WTC11 (cell line): ENCODE results near the gene ATG5. TPM values are rescaled to one million over a fixed set of nuclear protein-coding genes. Genes with fewer than 3 reads are reported as not detected.

Experiments
- ATAC-seq: fragments of 200-7000 bp; cut with Tn5 transposase; 2 replicates; pipeline ENCODE4 v1.10.0; 2021; ENCODE audit warnings: mild to moderate bottlenecking, moderate library complexity
- CTCF ChIA-PET: fragments of 300-600 bp; sonication (Branson Sonifier 250); formaldehyde crosslinking; loops from one replicate; lab custom pipeline; 2021; ENCODE audit warnings: antibody characterized with exemption; lab: Charles Lee
- POLR2A ChIA-PET: fragments of 350-600 bp; sonication (Branson Sonifier 250); formaldehyde crosslinking; loops from one replicate; lab custom pipeline; 2021; ENCODE audit warnings: antibody characterized with exemption; lab: Charles Lee
- DNase-seq: peaks from one replicate; pipeline ENCODE4 v3.0.0; 2021; ENCODE audit warnings: low spot score
- H3K27ac Mint-ChIP-seq: 2 replicates; pipeline ENCODE4 v1.8.0; 2021; ENCODE audit warnings: mixed read lengths
- H3K27me3 Mint-ChIP-seq: 2 replicates; pipeline ENCODE4 v1.8.0; 2021; ENCODE audit warnings: low read depth, mild to moderate bottlenecking, moderate library complexity, mixed read lengths
- H3K36me3 Mint-ChIP-seq: 2 replicates; pipeline ENCODE4 v1.8.0; 2021; ENCODE audit warnings: mixed read lengths
- H3K4me1 Mint-ChIP-seq: 2 replicates; pipeline ENCODE4 v1.8.0; 2022; ENCODE audit warnings: mixed read lengths
- H3K4me3 Mint-ChIP-seq: 2 replicates; pipeline ENCODE4 v1.8.0; 2021; ENCODE audit warnings: mild to moderate bottlenecking, moderate library complexity, mixed read lengths
- H3K9me3 Mint-ChIP-seq: 2 replicates; pipeline ENCODE4 v1.8.0; 2021; ENCODE audit warnings: mixed read lengths
- HMGA2 ChIP-seq: fragments of 250-450 bp; sonication (Bioruptor Pico); IDR thresholded peaks from 2 replicates; pipeline ENCODE4 v1.4.0; 2021; ENCODE audit warnings: mild to moderate bottlenecking, moderate library complexity
- JUN ChIP-seq: sonication (generic); formaldehyde crosslinking; IDR thresholded peaks from 2 replicates; pipeline ENCODE4 v1.8.0; 2023; ENCODE audit warnings: mild to moderate bottlenecking, missing genetic modification reagents
- NFE2L1 ChIP-seq: sonication (generic); formaldehyde crosslinking; IDR thresholded peaks from 2 replicates; pipeline ENCODE4 v1.8.1; 2023; ENCODE audit warnings: missing genetic modification reagents
- NR2C2 ChIP-seq: sonication (generic); formaldehyde crosslinking; IDR thresholded peaks from 2 replicates; pipeline ENCODE4 v1.8.0; 2022; ENCODE audit warnings: mild to moderate bottlenecking, missing genetic modification reagents
- NR3C1 ChIP-seq: sonication (generic); formaldehyde crosslinking; conservative IDR thresholded peaks from 2 replicates; pipeline ENCODE4 v1.8.1; 2023; ENCODE audit warnings: low read depth, mild to moderate bottlenecking, missing genetic modification reagents
- SMAD4 ChIP-seq: sonication (generic); formaldehyde crosslinking; IDR thresholded peaks from 2 replicates; pipeline ENCODE4 v1.8.0; 2022; ENCODE audit warnings: mild to moderate bottlenecking, missing genetic modification reagents
- TEAD1 ChIP-seq: sonication (generic); formaldehyde crosslinking; IDR thresholded peaks from 2 replicates; pipeline ENCODE4 v1.8.0; 2022; ENCODE audit warnings: mild to moderate bottlenecking, missing genetic modification reagents
- TEAD4 ChIP-seq: sonication (generic); formaldehyde crosslinking; IDR thresholded peaks from 2 replicates; pipeline ENCODE4 v1.8.0; 2022; ENCODE audit warnings: mild to moderate bottlenecking, missing genetic modification reagents
- USF1 ChIP-seq: sonication (generic); formaldehyde crosslinking; IDR thresholded peaks from 2 replicates; pipeline ENCODE4 v1.8.0; 2022; ENCODE audit warnings: mild to moderate bottlenecking, missing genetic modification reagents
- ZNF121 ChIP-seq: sonication (generic); formaldehyde crosslinking; IDR thresholded peaks from 2 replicates; pipeline ENCODE4 v1.8.0; 2023; ENCODE audit warnings: missing genetic modification reagents
- ZNF317 ChIP-seq: sonication (generic); formaldehyde crosslinking; IDR thresholded peaks from 2 replicates; pipeline ENCODE4 v1.8.1; 2023; ENCODE audit warnings: low read depth, mild to moderate bottlenecking, moderate library complexity, missing genetic modification reagents, borderline replicate concordance
- ZNF423 ChIP-seq: fragments of 250-450 bp; sonication (Bioruptor Pico); IDR thresholded peaks from 2 replicates; pipeline ENCODE4 v2.1.2; 2022; ENCODE audit warnings: mild to moderate bottlenecking, moderate library complexity
- ZNF425 ChIP-seq: fragments of 250-450 bp; sonication (Bioruptor Pico); conservative IDR thresholded peaks from 2 replicates; pipeline ENCODE4 v1.9.0; 2021; ENCODE audit warnings: mild to moderate bottlenecking
- total RNA-seq: library from RNA; stranded (reverse); gene quantifications from 3 replicates; pipeline ENCODE4 v1.2.3, GENCODE V29; 2021
- TF ChIP-seq, protein P1 (sequence below): fragments of 250-450 bp; sonication (Bioruptor Pico); IDR thresholded peaks from 2 replicates; pipeline ENCODE4 v1.9.0; 2021; ENCODE audit warnings: mild to moderate bottlenecking, borderline replicate concordance
- TF ChIP-seq, protein P2 (sequence below): fragments of 250-450 bp; sonication (Bioruptor Pico); IDR thresholded peaks from 2 replicates; pipeline ENCODE4 v1.9.0; 2021; ENCODE audit warnings: mild to moderate bottlenecking
- TF ChIP-seq, protein P3 (sequence below): sonication (generic); formaldehyde crosslinking; IDR thresholded peaks from 2 replicates; pipeline ENCODE4 v1.8.1; 2022; ENCODE audit warnings: mild to moderate bottlenecking, missing genetic modification reagents, moderate library complexity, borderline replicate concordance
- TF ChIP-seq, protein P4 (sequence below): sonication (generic); formaldehyde crosslinking; IDR thresholded peaks from 2 replicates; pipeline ENCODE4 v1.8.1; 2022; ENCODE audit warnings: missing genetic modification reagents, borderline replicate concordance

Gene ATG5
- total RNA-seq, 1 experiment from 2014 or later = 32.6 TPM

DNA sequence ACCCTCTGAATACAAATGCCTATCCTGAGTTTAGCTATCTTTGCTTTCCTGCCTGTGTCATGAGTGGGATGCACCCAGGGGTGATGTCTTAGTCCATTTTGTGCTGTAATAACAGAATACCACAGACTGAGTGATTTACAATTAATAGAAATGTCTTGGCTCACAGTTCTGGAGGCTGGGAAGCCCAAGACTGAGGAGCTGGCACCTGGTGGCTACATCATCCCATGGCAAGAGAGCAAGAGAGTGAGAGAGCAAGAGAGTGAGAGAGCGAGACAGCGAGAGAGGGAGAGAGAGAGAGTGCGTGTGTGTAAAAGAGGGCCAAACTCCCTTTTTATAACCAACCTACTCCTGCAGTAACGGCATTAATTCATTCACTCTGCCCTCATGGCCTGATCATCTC is 162.6 kb downstream of the ATG5 start:
- Mint-ChIP-seq H3K4me3 (no peak overlapping the region), H3K27me3 (no peaks in the 10 kb centered on the region), H3K4me1 (peaks cover 28% of the 10 kb centered on the region), H3K27ac (0 out of 2 replicates have a peak overlapping the region, but pooled peaks have one; percentile 24), H3K9me3 (no peaks in the 10 kb centered on the region), H3K36me3 (no peaks in the 10 kb centered on the region)
- ChIA-PET POLR2A (no interaction called here), CTCF (interaction anchor here (0.9 to 2.0 kb wide), 7 partner anchors 8 to 731 kb away, joined by 3 to 8 read pairs (median 4); partner anchors contain the start of gene PRDM1)
- no peak for DNase-seq
- TF ChIP-seq HMGA2 (CRISPR knock-in tag) (no peak), ZNF423 (CRISPR knock-in tag) (no peak), NR2C2 (CRISPR knock-in tag) (no peak), ZNF317 (CRISPR knock-in tag) (no peak), TEAD1 (no peak), NFE2L1 (CRISPR knock-in tag) (no peak), TEAD4 (CRISPR knock-in tag) (no peak)
- TF ChIP-seq, protein P1, sequence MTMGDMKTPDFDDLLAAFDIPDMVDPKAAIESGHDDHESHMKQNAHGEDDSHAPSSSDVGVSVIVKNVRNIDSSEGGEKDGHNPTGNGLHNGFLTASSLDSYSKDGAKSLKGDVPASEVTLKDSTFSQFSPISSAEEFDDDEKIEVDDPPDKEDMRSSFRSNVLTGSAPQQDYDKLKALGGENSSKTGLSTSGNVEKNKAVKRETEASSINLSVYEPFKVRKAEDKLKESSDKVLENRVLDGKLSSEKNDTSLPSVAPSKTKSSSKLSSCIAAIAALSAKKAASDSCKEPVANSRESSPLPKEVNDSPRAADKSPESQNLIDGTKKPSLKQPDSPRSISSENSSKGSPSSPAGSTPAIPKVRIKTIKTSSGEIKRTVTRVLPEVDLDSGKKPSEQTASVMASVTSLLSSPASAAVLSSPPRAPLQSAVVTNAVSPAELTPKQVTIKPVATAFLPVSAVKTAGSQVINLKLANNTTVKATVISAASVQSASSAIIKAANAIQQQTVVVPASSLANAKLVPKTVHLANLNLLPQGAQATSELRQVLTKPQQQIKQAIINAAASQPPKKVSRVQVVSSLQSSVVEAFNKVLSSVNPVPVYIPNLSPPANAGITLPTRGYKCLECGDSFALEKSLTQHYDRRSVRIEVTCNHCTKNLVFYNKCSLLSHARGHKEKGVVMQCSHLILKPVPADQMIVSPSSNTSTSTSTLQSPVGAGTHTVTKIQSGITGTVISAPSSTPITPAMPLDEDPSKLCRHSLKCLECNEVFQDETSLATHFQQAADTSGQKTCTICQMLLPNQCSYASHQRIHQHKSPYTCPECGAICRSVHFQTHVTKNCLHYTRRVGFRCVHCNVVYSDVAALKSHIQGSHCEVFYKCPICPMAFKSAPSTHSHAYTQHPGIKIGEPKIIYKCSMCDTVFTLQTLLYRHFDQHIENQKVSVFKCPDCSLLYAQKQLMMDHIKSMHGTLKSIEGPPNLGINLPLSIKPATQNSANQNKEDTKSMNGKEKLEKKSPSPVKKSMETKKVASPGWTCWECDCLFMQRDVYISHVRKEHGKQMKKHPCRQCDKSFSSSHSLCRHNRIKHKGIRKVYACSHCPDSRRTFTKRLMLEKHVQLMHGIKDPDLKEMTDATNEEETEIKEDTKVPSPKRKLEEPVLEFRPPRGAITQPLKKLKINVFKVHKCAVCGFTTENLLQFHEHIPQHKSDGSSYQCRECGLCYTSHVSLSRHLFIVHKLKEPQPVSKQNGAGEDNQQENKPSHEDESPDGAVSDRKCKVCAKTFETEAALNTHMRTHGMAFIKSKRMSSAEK (CRISPR knock-in tag) = no peak
- TF ChIP-seq, protein P2, sequence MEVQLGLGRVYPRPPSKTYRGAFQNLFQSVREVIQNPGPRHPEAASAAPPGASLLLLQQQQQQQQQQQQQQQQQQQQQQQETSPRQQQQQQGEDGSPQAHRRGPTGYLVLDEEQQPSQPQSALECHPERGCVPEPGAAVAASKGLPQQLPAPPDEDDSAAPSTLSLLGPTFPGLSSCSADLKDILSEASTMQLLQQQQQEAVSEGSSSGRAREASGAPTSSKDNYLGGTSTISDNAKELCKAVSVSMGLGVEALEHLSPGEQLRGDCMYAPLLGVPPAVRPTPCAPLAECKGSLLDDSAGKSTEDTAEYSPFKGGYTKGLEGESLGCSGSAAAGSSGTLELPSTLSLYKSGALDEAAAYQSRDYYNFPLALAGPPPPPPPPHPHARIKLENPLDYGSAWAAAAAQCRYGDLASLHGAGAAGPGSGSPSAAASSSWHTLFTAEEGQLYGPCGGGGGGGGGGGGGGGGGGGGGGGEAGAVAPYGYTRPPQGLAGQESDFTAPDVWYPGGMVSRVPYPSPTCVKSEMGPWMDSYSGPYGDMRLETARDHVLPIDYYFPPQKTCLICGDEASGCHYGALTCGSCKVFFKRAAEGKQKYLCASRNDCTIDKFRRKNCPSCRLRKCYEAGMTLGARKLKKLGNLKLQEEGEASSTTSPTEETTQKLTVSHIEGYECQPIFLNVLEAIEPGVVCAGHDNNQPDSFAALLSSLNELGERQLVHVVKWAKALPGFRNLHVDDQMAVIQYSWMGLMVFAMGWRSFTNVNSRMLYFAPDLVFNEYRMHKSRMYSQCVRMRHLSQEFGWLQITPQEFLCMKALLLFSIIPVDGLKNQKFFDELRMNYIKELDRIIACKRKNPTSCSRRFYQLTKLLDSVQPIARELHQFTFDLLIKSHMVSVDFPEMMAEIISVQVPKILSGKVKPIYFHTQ (CRISPR knock-in tag) = no peak
- TF ChIP-seq, all 79 proteins: peak for 0
- ATAC-seq = peak; percentile 40

DNA sequence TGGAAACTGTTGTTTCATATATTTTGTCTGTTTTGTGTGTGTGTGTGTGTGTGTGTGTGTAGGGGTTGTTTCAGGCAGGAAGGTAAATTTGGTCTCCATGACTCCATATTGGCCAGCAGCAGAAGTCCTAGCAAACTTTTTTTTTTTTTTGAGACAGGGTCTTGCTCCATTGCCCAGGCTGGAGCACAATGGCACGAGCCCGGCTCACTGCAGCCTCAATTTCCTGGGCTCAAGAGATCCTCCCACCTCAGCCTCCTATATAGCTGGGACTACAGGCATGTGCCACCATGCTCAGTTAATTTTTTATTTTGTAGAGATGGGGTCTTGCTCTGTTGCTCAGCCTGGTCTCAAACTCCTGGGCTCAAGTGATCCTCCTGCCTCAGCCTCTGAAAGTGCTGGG is 163.7 kb downstream of the ATG5 start:
- no peak for ATAC-seq
- H3K27me3 Mint-ChIP-seq = no peaks in the 10 kb centered on the region
- no peak for DNase-seq
- ChIA-PET POLR2A (no interaction called here), CTCF (no interaction called here)
- TF ChIP-seq ZNF121 (CRISPR knock-in tag) (peak; percentile 65; the same call in 1 of the 2 replicates), USF1 (CRISPR knock-in tag) (no peak)
- no peaks in the 10 kb centered on the region for H3K9me3 Mint-ChIP-seq
- H3K4me1 Mint-ChIP-seq = peaks cover 25% of the 10 kb centered on the region
- no peak overlapping the region for H3K4me3 Mint-ChIP-seq
- no peak overlapping the region for H3K27ac Mint-ChIP-seq
- no peaks in the 10 kb centered on the region for H3K36me3 Mint-ChIP-seq

DNA sequence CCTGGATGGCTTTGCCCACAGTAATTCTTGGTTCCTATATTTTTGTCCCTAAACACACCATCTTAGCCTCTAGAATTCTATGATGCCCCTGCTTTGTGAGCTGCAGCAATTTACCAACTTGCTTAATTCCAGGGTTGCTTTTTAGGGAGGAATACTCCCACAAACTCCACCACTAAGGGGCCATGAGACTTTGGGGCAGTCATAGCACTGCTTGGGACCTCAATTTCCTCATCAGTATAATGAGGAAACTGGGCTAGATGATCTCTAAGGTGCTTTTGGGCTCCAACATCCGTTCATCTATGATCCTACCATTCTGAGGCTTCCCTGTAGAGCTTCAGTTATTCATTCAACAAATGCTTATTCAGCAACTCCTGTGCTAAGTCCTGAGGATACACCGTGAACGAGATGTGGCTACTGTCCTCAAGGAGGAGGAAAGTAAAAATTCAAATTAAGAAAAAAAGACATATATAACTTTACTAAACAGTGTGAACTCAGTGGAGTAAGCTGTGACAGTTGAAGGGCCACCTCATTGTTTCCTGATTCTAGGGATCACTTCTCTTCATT is 164.2 kb downstream of the ATG5 start:
- ATAC-seq (no peak), DNase-seq (no peak)
- Mint-ChIP-seq H3K36me3 (no peaks in the 10 kb centered on the region), H3K4me1 (peaks cover 25% of the 10 kb centered on the region), H3K4me3 (no peak overlapping the region), H3K9me3 (no peaks in the 10 kb centered on the region), H3K27me3 (no peaks in the 10 kb centered on the region), H3K27ac (no peak overlapping the region)
- ChIA-PET POLR2A (no interaction called here), CTCF (no interaction called here)
- TF ChIP-seq, protein P3, sequence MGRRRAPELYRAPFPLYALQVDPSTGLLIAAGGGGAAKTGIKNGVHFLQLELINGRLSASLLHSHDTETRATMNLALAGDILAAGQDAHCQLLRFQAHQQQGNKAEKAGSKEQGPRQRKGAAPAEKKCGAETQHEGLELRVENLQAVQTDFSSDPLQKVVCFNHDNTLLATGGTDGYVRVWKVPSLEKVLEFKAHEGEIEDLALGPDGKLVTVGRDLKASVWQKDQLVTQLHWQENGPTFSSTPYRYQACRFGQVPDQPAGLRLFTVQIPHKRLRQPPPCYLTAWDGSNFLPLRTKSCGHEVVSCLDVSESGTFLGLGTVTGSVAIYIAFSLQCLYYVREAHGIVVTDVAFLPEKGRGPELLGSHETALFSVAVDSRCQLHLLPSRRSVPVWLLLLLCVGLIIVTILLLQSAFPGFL (CRISPR knock-in tag) = no peak
- TF ChIP-seq TEAD1 = no peak
- TF ChIP-seq, protein P4, sequence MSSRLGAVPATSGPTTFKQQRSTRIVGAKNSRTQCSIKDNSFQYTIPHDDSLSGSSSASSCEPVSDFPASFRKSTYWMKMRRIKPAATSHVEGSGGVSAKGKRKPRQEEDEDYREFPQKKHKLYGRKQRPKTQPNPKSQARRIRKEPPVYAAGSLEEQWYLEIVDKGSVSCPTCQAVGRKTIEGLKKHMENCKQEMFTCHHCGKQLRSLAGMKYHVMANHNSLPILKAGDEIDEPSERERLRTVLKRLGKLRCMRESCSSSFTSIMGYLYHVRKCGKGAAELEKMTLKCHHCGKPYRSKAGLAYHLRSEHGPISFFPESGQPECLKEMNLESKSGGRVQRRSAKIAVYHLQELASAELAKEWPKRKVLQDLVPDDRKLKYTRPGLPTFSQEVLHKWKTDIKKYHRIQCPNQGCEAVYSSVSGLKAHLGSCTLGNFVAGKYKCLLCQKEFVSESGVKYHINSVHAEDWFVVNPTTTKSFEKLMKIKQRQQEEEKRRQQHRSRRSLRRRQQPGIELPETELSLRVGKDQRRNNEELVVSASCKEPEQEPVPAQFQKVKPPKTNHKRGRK (CRISPR knock-in tag) = no peak
- no peak for TF ChIP-seq SMAD4 (CRISPR knock-in tag)
- no peak for TF ChIP-seq JUN (CRISPR knock-in tag)
- TF ChIP-seq NR3C1 = no peak
- no peak for TF ChIP-seq ZNF425 (CRISPR knock-in tag)
